ENCODE data around the gene SPIRE2.
"Not testable (repeated sequence)": the region's sequence is repeated elsewhere in the genome, so short reads cannot be mapped to it uniquely, and the experiment has no call there.

Gene SPIRE2

GRCh38 chr16:89811321-89811720, 17.0 kb upstream of the SPIRE2 start:
- no peak for DNase-seq (ENCODE audit: low read depth)

DNA sequence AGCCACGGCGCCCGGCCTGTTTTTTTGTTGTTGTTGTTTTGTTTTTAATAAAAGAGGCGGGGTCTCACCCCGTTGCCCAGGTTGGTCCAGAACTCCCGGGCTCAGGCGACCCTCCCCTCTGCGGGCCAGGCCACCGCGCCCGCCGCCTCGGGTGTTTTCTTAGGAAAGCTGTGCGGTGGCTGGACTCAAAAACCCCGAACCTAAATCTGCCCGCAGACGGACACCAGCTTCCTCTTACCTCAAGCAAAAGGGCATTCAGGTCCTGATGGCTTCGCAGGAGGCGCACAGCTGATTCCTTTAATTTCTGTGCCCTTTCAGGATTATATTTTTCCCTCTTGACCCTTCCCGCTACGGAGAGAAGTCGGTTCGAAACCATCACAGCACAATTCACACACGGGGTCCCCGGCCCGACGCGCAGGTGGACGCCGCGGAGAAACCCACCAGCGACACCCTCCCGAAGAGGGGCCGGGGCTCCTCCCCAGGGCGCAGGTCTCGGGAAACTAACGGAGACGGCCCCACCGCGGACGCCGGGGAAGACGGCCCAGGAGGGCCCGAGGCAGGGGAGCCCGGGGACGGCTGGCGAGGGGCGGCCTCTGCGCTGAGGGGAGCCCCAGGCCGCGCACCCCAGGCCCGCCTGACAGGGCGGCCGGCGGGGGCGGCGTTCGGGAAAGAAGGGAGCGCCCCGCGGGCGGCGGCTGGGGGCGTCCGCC, 12.5 kb upstream of the SPIRE2 start:
- no peak for DNase-seq (ENCODE audit: low read depth)

DNA sequence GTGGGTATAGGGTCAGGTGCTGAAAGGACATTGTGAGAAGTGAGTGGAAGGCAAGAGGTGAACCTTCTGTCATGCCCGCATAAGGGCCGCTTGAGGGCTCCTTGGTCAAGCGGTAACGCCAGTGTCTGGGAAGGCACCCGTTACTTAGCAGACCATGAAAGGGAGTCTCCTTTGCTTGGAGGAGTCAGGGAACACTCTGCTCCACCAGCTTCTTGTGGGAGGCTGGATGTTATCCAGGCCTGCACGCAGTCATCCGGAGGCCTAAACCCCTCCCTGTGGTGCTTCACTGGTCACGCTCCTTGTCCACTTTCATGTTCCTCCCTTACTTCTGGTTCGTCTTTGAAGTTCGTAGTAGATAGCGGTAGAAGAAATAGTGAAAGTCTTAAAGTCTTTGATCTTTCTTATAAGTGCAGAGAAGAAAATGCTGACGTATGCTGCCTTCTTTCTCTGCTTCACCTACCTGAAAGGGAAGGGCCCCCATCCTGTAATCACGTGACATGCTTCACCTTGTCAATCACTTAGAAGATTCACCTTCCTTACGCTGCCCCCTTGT, 9.3 kb upstream of the SPIRE2 start:
- not testable (repeated sequence) for DNase-seq (ENCODE audit: low read depth)

GRCh38 chr16:89819448-89819847, 8.8 kb upstream of the SPIRE2 start:
- DNase-seq (ENCODE audit: low read depth): not testable (repeated sequence)

DNA sequence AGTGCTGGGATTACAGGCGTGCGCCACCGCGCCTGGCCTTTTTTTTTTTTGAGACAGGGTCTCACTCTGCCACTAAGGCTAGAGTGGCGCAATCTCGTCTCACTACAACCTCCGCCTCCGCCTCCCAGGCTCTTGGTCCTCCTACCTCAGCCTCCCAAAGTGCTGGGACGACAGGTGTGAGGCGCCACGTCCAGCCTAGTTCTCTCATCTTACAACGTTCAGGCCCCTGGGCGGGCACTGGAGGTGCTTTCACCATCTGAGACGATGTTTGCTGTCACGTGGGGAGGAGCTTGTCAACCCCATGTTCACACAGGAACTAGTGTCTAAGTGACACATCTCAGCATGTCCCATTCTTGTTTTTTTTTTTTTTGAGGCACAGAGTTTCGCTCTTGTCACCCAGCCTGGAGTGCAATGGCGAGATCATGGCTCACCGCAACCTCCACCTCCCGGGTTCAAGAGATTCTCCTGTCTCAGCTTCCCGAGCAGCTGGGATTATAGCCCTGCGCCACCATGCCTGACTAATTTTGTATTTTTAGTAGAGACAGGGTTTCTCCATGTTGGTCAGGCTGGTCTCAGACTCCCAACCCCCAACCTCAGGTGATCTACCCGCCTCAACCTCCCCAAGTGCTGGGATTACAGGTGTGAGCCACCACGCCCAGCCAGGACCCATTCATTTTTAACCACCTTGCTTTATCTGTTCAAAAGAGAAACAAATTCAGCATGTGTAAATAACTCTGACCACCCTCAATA, 6.7 kb upstream of the SPIRE2 start:
- DNase-seq (ENCODE audit: low read depth): no peak

DNA sequence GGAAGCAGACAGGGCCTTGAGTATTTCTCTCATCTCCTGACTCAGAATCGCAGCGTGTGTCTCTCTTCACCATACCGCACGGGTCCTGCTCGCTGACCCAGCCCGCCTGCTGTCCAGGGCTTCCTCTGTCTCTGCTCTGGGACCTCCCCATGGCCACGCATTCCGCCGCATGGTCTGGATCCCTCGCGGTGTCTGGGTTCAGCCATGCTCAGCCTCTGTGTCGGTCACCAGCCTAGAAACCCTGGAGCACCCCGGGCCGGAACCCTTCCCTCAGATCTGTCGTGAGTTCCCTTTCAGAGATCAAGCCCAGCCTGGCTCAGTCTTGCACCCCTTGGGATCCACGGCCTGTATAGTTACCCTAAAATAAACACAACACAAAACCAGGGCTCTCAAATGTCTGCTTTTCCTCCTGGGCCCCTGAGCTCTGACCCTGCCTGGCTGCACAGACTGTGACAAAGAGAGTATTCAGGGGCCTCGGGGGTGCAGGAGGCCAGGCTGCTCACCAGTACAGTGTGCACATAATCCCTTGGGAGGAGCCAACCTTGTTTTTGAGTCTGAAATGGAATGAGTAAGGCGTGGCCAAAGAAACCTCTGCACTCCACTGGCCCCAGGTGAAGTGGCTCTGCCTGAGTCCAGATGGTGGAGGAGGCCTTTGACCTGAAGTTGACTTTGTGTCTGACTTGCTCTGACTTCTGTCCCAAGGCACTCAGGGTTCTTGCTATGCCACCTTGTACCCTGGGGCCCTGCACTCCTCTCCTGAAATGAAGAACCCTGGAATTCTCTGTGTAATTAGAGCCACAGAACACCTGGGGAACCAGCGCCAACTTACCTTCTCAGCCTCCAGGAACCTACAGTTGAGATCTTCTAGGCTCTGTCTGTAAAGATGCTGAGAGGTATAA, 5.8 kb upstream of the SPIRE2 start:
- DNase-seq (ENCODE audit: low read depth): no peak

DNA sequence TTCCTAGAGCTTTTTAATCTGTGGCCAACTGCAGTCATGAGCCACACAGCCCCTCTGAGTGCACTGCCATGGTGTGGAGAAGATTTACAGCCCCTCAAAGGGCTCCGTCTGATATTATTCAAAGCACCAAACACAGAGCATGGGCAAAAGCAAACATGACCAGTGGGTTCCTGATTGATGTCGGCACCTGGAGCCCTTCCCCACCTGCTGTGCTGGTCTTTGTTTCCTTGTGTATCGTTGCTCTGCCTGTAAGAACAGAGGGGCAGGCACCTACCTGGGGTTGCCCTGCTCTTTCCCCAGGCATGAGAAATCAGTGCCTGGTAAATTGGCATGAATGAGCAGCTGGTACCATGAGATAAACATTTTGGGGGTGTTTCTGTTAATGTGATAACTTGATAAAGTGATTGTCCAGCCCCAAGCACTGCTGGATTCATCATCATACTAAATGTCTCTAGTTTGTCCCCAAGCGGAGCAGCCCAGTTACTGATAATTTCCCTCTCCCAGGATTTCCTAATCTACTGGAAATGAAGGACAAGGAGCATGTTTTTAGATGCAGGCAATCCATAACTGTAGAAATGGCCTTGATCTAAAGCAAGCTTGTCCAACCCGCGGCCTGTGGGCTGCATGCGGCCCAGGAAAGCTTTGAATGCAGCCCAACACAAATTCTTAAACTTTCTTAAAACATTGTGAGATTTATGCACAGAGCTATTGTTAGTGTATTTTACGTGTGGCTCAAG, 5.0 kb upstream of the SPIRE2 start:
- DNase-seq (ENCODE audit: low read depth): no peak

DNA sequence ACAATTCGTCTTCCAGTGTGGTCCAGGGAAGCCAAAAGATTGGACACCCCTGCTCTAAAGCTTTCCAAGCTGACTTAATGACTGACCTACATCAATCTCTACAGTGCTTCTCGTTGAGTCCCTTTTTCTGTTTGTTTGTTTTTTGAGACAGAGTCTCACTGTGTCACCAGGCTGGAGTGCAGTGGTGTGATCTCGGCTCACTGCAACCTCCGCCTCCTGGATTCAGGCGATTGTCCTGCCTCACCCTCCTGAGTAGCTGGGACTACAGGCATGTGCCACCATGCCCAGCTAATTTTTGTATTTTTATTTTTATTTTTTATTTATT, 4.5 kb upstream of the SPIRE2 start:
- DNase-seq (ENCODE audit: low read depth): not testable (repeated sequence)

- no peak for DNase-seq (ENCODE audit: low read depth)
These were observed 1.5 kb upstream of the SPIRE2 start for GRCh38 chr16:89826531-89827382.

DNA sequence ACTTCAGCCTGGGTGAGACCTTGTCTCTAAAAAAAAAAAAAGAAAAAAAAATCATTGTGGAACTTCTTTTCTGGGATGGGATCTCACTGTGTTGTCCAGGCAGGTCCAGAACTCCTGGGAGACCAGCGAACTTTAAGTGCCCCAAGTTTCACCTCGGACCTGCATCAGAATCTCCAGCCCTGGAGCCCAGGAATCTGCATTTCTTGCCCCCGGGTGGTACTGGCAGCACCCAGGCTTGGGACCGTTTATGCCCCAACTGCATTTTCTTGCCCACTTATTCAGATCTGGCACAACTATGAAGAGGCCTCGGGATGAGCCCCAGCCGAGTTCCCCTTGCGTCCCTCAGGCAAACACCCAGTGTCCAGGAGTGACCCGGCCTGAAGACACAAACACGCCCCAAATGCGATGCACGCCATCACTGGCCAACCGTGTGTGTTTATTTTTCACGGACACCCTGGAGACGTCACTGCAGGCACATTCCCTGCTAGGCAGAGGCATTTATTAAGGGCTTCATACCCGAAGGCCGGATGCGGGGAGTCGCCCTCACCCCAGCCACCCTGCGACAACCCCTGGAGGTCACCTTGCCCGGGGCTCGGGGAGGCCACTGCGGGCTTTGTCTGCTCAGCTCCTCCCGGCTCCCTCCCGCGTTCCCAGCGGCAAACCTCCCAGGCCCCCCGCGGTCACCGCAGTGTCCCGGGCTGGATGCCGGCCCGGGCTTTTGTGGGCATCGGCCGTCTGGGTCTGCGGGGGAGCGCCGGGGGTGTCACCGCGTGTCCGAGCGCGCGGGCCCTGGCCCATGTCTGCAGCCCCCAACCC, 684 bp upstream of the SPIRE2 start:
- no peak for DNase-seq (ENCODE audit: low read depth)

- no peak for DNase-seq (ENCODE audit: low read depth)
These were observed 775 bp downstream of the SPIRE2 start for GRCh38 chr16:89828870-89829629.

DNA sequence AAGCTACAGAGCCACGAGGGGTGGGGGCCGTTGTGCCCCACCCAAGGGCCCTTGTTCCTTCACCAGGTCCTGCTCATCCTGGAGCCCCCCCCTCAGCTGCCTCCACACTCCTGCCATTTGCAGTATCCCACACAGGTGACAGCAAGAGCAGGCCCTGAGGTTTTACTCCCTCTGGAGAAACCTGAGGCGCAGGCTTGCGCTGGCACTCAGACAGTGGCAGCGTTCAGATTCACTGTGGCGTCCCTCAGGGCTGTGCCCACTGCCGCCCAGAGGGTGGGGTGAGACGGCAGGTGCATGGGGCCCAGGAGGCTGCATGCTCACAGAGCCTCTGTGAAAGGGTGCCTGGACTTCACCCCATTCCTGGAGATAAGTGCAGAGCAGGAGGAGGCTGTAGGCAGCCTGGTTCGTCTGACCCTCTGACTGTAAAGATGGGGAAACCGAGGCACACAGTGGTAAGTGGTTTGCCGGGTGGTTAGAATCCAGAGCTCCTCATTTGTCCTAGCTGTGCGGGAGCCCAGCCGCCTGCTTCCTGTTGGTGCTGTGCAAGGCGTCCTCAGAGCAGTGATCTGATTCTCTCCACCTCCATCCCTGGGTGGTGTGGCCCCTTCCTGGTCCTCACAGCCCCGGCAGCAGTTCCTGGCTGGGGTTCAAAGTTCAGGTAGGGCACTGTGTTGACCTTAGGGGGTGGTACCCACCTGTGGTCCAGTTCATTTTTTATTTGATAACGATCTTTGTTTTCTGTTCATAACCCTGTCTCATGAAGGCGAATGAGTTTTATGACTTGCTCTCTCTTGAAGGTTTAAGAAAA, 1.6 kb downstream of the SPIRE2 start:
- DNase-seq (ENCODE audit: low read depth): no peak

DNA sequence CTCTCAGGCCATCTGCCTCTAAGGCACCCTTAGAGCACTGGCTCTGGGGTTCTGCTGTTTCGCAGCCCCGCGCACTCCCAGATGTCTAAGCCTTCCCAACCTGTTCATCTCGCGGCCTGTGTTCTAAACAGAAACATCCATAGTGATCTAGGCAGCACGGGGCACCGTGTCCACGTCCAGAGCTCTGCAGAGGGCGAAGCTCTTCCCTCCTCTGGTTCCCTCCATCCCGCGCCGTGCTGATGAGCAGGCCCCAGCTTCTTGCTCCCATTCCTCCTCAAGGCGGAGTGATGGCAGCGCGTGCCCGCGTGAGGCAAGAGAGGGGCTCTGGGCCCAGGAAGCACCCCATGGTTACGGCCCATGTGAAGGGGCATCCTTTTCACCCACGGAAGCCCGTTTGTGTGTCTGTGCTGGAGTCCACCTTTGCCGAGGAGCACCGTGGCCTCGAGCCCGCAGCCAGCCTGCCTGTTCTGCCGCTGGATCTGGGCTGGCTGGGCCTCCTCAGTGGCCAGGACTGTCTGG, 3.6 kb downstream of the SPIRE2 start:
- no peak for DNase-seq (ENCODE audit: low read depth)

- not testable (repeated sequence) for DNase-seq (ENCODE audit: low read depth)
These were observed 5.5 kb downstream of the SPIRE2 start for GRCh38 chr16:89833664-89834363.

DNA sequence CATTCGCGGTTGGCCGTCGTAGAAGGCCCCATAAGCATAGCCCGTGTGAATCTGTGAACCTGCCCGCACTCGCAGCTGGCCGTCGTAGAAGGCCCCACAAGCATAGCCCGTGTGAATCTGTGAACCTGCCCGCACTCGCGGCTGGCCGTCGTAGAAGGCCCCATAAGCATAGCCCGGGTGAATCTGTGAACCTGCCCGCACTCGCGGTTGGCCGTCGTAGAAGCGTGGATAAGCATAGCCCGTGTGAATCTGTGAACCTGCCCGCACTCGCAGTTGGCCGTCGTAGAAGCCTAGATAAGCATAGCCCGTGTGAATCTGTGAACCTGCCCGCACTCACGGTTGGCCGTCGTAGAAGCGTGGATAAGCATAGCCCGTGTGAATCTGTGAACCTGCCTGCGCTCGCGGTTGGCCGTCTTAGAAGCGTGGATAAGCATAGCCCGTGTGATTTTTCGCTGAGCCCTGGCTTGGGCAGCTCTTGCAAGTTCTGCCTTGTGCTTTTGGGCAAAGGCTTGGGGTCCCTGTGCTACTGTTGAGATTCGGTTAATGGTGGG, 6.6 kb downstream of the SPIRE2 start:
- DNase-seq (ENCODE audit: low read depth): not testable (repeated sequence)

- DNase-seq (ENCODE audit: low read depth): not testable (repeated sequence)
These were observed 8.2 kb downstream of the SPIRE2 start for GRCh38 chr16:89836484-89836883.

GRCh38 chr16:89837014-89837546, 8.8 kb downstream of the SPIRE2 start:
- no peak for DNase-seq (ENCODE audit: low read depth)

Measured in non-pigmented ciliary epithelial cell (primary cell).